ENCODE data around the gene CMPK1.
"Not testable (repeated sequence)": the region's sequence is repeated elsewhere in the genome, so short reads cannot be mapped to it uniquely, and the experiment has no call there.

CMPK1 gene

GRCh38 chr1:47338249-47339077, 4.9 kb downstream of the CMPK1 start:
- Histone ChIP-seq H4K20me1 (ENCODE audit: control insufficient read depth, insufficient read depth, low read depth, low read length) (peaks cover 10% of the 10 kb centered on the region; the same call in 1 of the 2 replicates), H3K4me1 (ENCODE audit: control insufficient read depth, low read length) (peaks cover 19% of the 10 kb centered on the region), H3K4me3 (ENCODE audit: low read length) (no peak overlapping the region), H3K4me2 (ENCODE audit: low read length) (no peak overlapping the region), H3K27ac (ENCODE audit: low read depth, low read length) (no peak overlapping the region), H3K9me3 (ENCODE audit: control insufficient read depth, insufficient read depth, low read length) (no peaks in the 10 kb centered on the region), H3K79me2 (ENCODE audit: control insufficient read depth, low read length) (peaks cover 85% of the 10 kb centered on the region), H3K36me3 (ENCODE audit: control insufficient read depth, low read length) (peaks cover 20% of the 10 kb centered on the region), H3K27me3 (ENCODE audit: control insufficient read depth, low read length) (no peaks in the 10 kb centered on the region), H3F3A (ENCODE audit: control insufficient read depth, insufficient read depth) (peaks cover 7% of the 10 kb centered on the region), H3K9me2 (replicated peaks; ENCODE audit: control insufficient read depth, low read length) (no peaks in the 10 kb centered on the region)
- no peak for TF ChIP-seq EZH2phosphoT487 (IDR thresholded peaks at IDR 0.05; ENCODE audit: borderline replicate concordance, low read length)
- TF ChIP-seq, protein P1, sequence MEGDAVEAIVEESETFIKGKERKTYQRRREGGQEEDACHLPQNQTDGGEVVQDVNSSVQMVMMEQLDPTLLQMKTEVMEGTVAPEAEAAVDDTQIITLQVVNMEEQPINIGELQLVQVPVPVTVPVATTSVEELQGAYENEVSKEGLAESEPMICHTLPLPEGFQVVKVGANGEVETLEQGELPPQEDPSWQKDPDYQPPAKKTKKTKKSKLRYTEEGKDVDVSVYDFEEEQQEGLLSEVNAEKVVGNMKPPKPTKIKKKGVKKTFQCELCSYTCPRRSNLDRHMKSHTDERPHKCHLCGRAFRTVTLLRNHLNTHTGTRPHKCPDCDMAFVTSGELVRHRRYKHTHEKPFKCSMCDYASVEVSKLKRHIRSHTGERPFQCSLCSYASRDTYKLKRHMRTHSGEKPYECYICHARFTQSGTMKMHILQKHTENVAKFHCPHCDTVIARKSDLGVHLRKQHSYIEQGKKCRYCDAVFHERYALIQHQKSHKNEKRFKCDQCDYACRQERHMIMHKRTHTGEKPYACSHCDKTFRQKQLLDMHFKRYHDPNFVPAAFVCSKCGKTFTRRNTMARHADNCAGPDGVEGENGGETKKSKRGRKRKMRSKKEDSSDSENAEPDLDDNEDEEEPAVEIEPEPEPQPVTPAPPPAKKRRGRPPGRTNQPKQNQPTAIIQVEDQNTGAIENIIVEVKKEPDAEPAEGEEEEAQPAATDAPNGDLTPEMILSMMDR (IDR thresholded peaks at IDR 0.05; ENCODE audit: low read depth, low read length, poor library complexity, severe bottlenecking): no peak

DNA sequence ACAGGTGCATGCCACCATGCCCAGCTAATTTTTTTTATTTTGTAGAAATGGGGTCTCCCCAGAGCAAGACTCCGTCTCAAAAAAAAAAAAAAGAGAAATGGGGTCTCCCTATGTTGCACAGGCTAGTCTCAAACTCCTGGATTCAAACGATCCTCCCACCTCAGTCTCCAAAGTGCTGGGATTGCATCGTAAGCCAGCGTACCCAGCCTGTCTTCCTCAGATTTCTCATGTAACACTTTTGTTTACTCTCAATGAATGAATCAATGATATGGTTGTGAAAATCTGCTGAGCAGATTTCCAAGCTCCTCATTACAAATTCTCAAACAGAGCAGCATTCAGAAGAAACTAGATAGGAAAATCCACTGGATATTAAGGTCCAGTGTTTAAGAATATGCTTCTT, 6.6 kb downstream of the CMPK1 start:
- H3K4me2 ChIP-seq (ENCODE audit: low read length): no peak overlapping the region
- peaks cover 85% of the 10 kb centered on the region for H3K79me2 ChIP-seq (ENCODE audit: control insufficient read depth, low read length)
- no peak overlapping the region for H3K27ac ChIP-seq (ENCODE audit: low read depth, low read length)
- H3K9me2 ChIP-seq (replicated peaks; ENCODE audit: control insufficient read depth, low read length): no peaks in the 10 kb centered on the region
- peaks cover 14% of the 10 kb centered on the region for H3K36me3 ChIP-seq (ENCODE audit: control insufficient read depth, low read length)
- TF ChIP-seq, protein P1 (IDR thresholded peaks at IDR 0.05; ENCODE audit: low read depth, low read length, poor library complexity, severe bottlenecking): no peak
- TF ChIP-seq EZH2phosphoT487 (IDR thresholded peaks at IDR 0.05; ENCODE audit: borderline replicate concordance, low read length): no peak
- no peaks in the 10 kb centered on the region for H3K9me3 ChIP-seq (ENCODE audit: control insufficient read depth, insufficient read depth, low read length)
- H4K20me1 ChIP-seq (ENCODE audit: control insufficient read depth, insufficient read depth, low read depth, low read length): peaks cover 10% of the 10 kb centered on the region; the same call in 1 of the 2 replicates
- peaks cover 16% of the 10 kb centered on the region for H3K4me1 ChIP-seq (ENCODE audit: control insufficient read depth, low read length)
- no peaks in the 10 kb centered on the region for H3K27me3 ChIP-seq (ENCODE audit: control insufficient read depth, low read length)
- no peak overlapping the region for H3K4me3 ChIP-seq (ENCODE audit: low read length)
- peaks cover 6% of the 10 kb centered on the region; the same call in 1 of the 2 replicates for H3F3A ChIP-seq (ENCODE audit: control insufficient read depth, insufficient read depth)

DNA sequence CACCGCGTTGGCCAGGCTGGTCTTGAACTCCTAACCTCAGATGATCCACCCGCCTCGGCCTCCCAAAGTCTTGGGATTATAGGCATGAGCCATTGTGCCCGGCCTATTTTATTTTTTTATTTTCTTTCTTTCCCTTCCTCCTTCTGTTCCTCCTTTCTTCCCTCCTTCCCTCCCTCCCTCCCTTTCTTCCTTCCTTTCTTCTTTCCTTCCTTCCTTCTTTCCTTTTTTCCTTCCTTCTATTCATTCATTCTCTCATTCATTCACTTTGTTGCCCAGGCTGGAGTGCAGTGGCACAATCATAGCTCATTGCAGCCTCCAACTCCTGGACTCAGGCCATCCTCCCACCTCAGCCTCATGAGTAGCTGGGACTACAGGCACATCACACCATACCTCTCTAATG, 13.4 kb downstream of the CMPK1 start:
- H3K4me1 ChIP-seq (ENCODE audit: control insufficient read depth, low read length); H3K27ac ChIP-seq (ENCODE audit: low read depth, low read length); H3K9me2 ChIP-seq (replicated peaks; ENCODE audit: control insufficient read depth, low read length); H3K9me3 ChIP-seq (ENCODE audit: control insufficient read depth, insufficient read depth, low read length); H4K20me1 ChIP-seq (ENCODE audit: control insufficient read depth, insufficient read depth, low read depth, low read length); H3K27me3 ChIP-seq (ENCODE audit: control insufficient read depth, low read length); H3K4me2 ChIP-seq (ENCODE audit: low read length); H3K36me3 ChIP-seq (ENCODE audit: control insufficient read depth, low read length); H3F3A ChIP-seq (ENCODE audit: control insufficient read depth, insufficient read depth); H3K4me3 ChIP-seq (ENCODE audit: low read length): not testable (repeated sequence)
- H3K79me2 ChIP-seq (ENCODE audit: control insufficient read depth, low read length): peaks cover 73% of the 10 kb centered on the region

DNA sequence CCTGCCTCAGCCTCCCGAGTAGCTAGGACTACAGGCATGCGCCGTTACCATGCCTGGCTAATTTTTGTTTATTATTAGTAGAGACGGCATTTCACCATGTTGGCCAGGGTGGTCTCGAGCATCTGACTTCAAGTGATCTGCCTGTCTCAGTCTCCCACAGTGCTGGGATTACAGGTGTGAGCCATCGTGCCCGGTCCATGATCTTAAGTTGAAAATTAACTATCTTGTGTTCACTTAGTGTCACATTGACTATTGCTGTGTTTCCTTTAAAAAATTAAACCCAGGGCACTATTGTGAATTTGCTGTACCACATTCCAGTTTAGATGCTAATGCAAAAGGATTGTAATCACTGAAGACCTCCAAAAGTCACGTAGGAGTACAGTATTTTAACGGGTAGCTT, 14.1 kb downstream of the CMPK1 start:
- Histone ChIP-seq H3K36me3 (ENCODE audit: control insufficient read depth, low read length) (peaks cover 7% of the 10 kb centered on the region), H4K20me1 (ENCODE audit: control insufficient read depth, insufficient read depth, low read depth, low read length) (no peaks in the 10 kb centered on the region; the same call in 1 of the 2 replicates), H3K27ac (ENCODE audit: low read depth, low read length) (no peak overlapping the region), H3K9me3 (ENCODE audit: control insufficient read depth, insufficient read depth, low read length) (no peaks in the 10 kb centered on the region), H3K4me2 (ENCODE audit: low read length) (no peak overlapping the region), H3F3A (ENCODE audit: control insufficient read depth, insufficient read depth) (no peaks in the 10 kb centered on the region), H3K27me3 (ENCODE audit: control insufficient read depth, low read length) (no peaks in the 10 kb centered on the region), H3K4me1 (ENCODE audit: control insufficient read depth, low read length) (no peaks in the 10 kb centered on the region), H3K79me2 (ENCODE audit: control insufficient read depth, low read length) (peaks cover 77% of the 10 kb centered on the region), H3K4me3 (ENCODE audit: low read length) (no peak overlapping the region), H3K9me2 (replicated peaks; ENCODE audit: control insufficient read depth, low read length) (no peaks in the 10 kb centered on the region)
- TF ChIP-seq, protein P1 (IDR thresholded peaks at IDR 0.05; ENCODE audit: low read depth, low read length, poor library complexity, severe bottlenecking): no peak
- no peak for TF ChIP-seq EZH2phosphoT487 (IDR thresholded peaks at IDR 0.05; ENCODE audit: borderline replicate concordance, low read length)

Measured in DOHH2 (cell line).